Endothelial cell (in vitro differentiated cells): ENCODE data around the gene CTTNBP2NL. TPM values are rescaled to one million over a fixed set of nuclear protein-coding genes. Genes with fewer than 3 reads are reported as not detected.
A peak's percentile ranks its signal among the peaks of the same experiment; 100 is the strongest.
"Not testable (repeated sequence)": the region's sequence is repeated elsewhere in the genome, so short reads cannot be mapped to it uniquely, and the experiment has no call there.

Source experiments
- DNase-seq: peaks from one replicate; pipeline ENCODE4 v3.0.0; 2021; ENCODE audit warnings: low spot score
- H3K27ac Mint-ChIP-seq: one replicate; pipeline ENCODE4 v1.8.0; 2021; ENCODE audit warnings: mixed read lengths, inconsistent platforms; ENCODE audit not compliant: unreplicated experiment
- H3K27me3 Mint-ChIP-seq: one replicate; pipeline ENCODE4 v1.8.0; 2021; ENCODE audit warnings: mild to moderate bottlenecking, moderate library complexity, mixed read lengths, inconsistent platforms; ENCODE audit not compliant: unreplicated experiment
- H3K36me3 Mint-ChIP-seq: one replicate; pipeline ENCODE4 v1.8.0; 2021; ENCODE audit warnings: mild to moderate bottlenecking, low read depth, mixed read lengths, inconsistent platforms; ENCODE audit not compliant: unreplicated experiment
- H3K4me1 Mint-ChIP-seq: one replicate; pipeline ENCODE4 v1.8.0; 2021; ENCODE audit warnings: mild to moderate bottlenecking, mixed read lengths, inconsistent platforms; ENCODE audit not compliant: unreplicated experiment
- H3K4me3 Mint-ChIP-seq: one replicate; pipeline ENCODE4 v1.8.0; 2021; ENCODE audit warnings: mild to moderate bottlenecking, mixed read lengths, inconsistent platforms; ENCODE audit not compliant: unreplicated experiment
- H3K9me3 Mint-ChIP-seq: one replicate; pipeline ENCODE4 v1.8.0; 2021; ENCODE audit warnings: mixed read lengths, inconsistent platforms; ENCODE audit not compliant: unreplicated experiment
- total RNA-seq: library from RNA; stranded (reverse); fragmentation: NEBNext Ultra II Directional; extraction: Animal tissue kit (Norgen Biotek cat#: 25700); gene quantifications from one replicate; pipeline ENCODE4 v1.2.1, GENCODE V29; 2021; ENCODE audit not compliant: unreplicated experiment
- TF ChIP-seq, protein P1 (sequence below): fragments of 200-600 bp; sonication (generic); IDR thresholded peaks from one replicate; pipeline ENCODE4 v1.5.0; 2021; ENCODE audit warnings: antibody characterized with exemption; ENCODE audit not compliant: unreplicated experiment

CTTNBP2NL gene
- total RNA-seq, 1 donor from 2014 or later: 84.0 TPM

- Mint-ChIP-seq H3K36me3 (peaks cover 5% of the 10 kb centered on the region), H3K4me1 (peaks cover 23% of the 10 kb centered on the region), H3K4me3 (peak overlapping the region; percentile 66), H3K27ac (no peak overlapping the region), H3K27me3 (peaks cover 14% of the 10 kb centered on the region), H3K9me3 (no peaks in the 10 kb centered on the region)
- TF ChIP-seq, protein P1, sequence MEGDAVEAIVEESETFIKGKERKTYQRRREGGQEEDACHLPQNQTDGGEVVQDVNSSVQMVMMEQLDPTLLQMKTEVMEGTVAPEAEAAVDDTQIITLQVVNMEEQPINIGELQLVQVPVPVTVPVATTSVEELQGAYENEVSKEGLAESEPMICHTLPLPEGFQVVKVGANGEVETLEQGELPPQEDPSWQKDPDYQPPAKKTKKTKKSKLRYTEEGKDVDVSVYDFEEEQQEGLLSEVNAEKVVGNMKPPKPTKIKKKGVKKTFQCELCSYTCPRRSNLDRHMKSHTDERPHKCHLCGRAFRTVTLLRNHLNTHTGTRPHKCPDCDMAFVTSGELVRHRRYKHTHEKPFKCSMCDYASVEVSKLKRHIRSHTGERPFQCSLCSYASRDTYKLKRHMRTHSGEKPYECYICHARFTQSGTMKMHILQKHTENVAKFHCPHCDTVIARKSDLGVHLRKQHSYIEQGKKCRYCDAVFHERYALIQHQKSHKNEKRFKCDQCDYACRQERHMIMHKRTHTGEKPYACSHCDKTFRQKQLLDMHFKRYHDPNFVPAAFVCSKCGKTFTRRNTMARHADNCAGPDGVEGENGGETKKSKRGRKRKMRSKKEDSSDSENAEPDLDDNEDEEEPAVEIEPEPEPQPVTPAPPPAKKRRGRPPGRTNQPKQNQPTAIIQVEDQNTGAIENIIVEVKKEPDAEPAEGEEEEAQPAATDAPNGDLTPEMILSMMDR: peak; percentile 85
- DNase-seq: peak; percentile 95
These were observed 70.2 kb downstream of the CTTNBP2NL start for GRCh38 chr1:112466078-112466660.

GRCh38 chr1:112470324-112470723, 74.3 kb downstream of the CTTNBP2NL start:
- H3K36me3 Mint-ChIP-seq, H3K4me3 Mint-ChIP-seq, H3K27me3 Mint-ChIP-seq, DNase-seq, H3K9me3 Mint-ChIP-seq, H3K27ac Mint-ChIP-seq: not testable (repeated sequence)
- H3K4me1 Mint-ChIP-seq: peaks cover 15% of the 10 kb centered on the region

DNA sequence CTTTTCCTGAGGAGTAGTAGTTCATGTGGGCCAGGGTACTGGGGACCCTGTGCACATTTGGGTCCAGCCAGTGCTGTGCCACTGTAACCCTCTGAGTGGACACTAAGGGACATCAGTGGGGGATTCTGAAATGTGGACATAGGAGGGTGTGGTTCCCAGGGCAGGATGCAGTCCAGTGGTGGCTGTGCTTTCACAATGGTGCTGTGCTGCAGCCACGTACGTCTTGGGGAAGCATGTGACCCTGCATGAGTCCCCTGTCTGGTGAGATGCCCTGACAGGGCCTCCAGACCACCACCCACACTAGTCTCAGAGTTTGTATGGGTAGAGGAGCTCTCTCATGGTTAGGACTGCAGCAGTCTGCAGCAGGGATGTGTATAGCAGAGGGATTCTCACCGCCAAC, 75.0 kb downstream of the CTTNBP2NL start:
- TF ChIP-seq, protein P1: no peak
- Mint-ChIP-seq H3K4me3 (no peak overlapping the region), H3K27ac (no peak overlapping the region), H3K27me3 (peaks cover 7% of the 10 kb centered on the region), H3K9me3 (no peaks in the 10 kb centered on the region), H3K36me3 (peaks cover 4% of the 10 kb centered on the region), H3K4me1 (peaks cover 10% of the 10 kb centered on the region)
- no peak for DNase-seq

GRCh38 chr1:112472142-112472541, 76.1 kb downstream of the CTTNBP2NL start:
- Mint-ChIP-seq H3K36me3 (peaks cover 7% of the 10 kb centered on the region), H3K9me3 (no peaks in the 10 kb centered on the region), H3K27me3 (peaks cover 6% of the 10 kb centered on the region), H3K27ac (no peak overlapping the region), H3K4me3 (no peak overlapping the region), H3K4me1 (no peaks in the 10 kb centered on the region)
- TF ChIP-seq, protein P1: no peak
- no peak for DNase-seq

GRCh38 chr1:112477550-112477949, 81.5 kb downstream of the CTTNBP2NL start:
- TF ChIP-seq, protein P1: no peak
- H3K36me3 Mint-ChIP-seq: peaks cover 10% of the 10 kb centered on the region
- no peak for DNase-seq
- no peaks in the 10 kb centered on the region for H3K4me1 Mint-ChIP-seq
- H3K4me3 Mint-ChIP-seq: no peak overlapping the region
- H3K9me3 Mint-ChIP-seq: peaks cover 10% of the 10 kb centered on the region
- no peak overlapping the region for H3K27ac Mint-ChIP-seq
- peaks cover 2% of the 10 kb centered on the region for H3K27me3 Mint-ChIP-seq
